Colonic mucosa (tissue), 4 donors: Measurements from ENCODE around the gene IL1RAPL1. TPM values are rescaled to one million over a fixed set of nuclear protein-coding genes. Genes with fewer than 3 reads are reported as not detected.

Experiments
- DNase-seq: peaks from one replicate; pipeline ENCODE4 v3.0.0-alpha.2; 2020
- H3K27ac ChIP-seq: fragments of 200-600 bp; one replicate; pipeline ENCODE4 v1.8.0; 2021
- H3K27me3 ChIP-seq: fragments of 200-600 bp; one replicate; pipeline ENCODE4 v1.8.0; 2021
- H3K36me3 ChIP-seq: fragments of 200-600 bp; one replicate; pipeline ENCODE4 v1.8.0; 2021
- H3K4me1 ChIP-seq: fragments of 200-600 bp; one replicate; pipeline ENCODE4 v1.8.0; 2021; ENCODE audit warnings: mild to moderate bottlenecking
- H3K4me3 ChIP-seq: fragments of 200-600 bp; one replicate; pipeline ENCODE4 v1.8.0; 2021
- H3K9ac ChIP-seq, 2 donors: one replicate each; pipeline ENCODE4 v1.7.0; 2013; ENCODE audit warnings: control low read depth in 2 of 2, low read depth in 2 of 2, low read length in 2 of 2
- H3K9me3 ChIP-seq: fragments of 200-600 bp; one replicate; pipeline ENCODE4 v1.8.0; 2021
- CTCF ChIP-seq: fragments of 200-600 bp; IDR thresholded peaks from one replicate; pipeline ENCODE4 v1.8.0; 2022; ENCODE audit warnings: antibody characterized with exemption, mild to moderate bottlenecking
- intact Hi-C: fragments of 100-400 bp; cut with DNase I; formaldehyde crosslinking; loops from one replicate; pipeline ENCODE4 v1.14.1; 2022
- total RNA-seq, 2 donors: library from RNA; stranded (reverse); fragmentation: NEBNext Ultra II Directional in 1 of 2; extraction: Animal tissue kit (Norgen Biotek cat#: 25700) in 1 of 2; gene quantifications; one replicate each; pipeline ENCODE4 v1.2.1, GENCODE V29; 2021
- donor health status: healthy.
- donor health status: DM: no; HTN: no; CAD: no.
- donor health status: DM: no; HTN: no; CAD: no.

The IL1RAPL1 gene
- total RNA-seq, 2 donors from 2014 or later, result 0.10 to 0.24 TPM

GRCh38 chrX:28988246-28988645 is 401.0 kb downstream of the IL1RAPL1 start:
- no peak for DNase-seq
- Histone ChIP-seq H3K9me3 (no peaks in the 10 kb centered on the region), H3K9ac (no peak overlapping the region), H3K4me3 (no peak overlapping the region), H3K4me1 (no peaks in the 10 kb centered on the region), H3K27ac (no peak overlapping the region), H3K27me3 (no peaks in the 10 kb centered on the region), H3K36me3 (no peaks in the 10 kb centered on the region)
- TF ChIP-seq CTCF, result no peak
- intact Hi-C loops, result no loop called here

- DNase-seq, result no peak
- TF ChIP-seq CTCF, result no peak
- Histone ChIP-seq H3K4me1 (no peaks in the 10 kb centered on the region), H3K27me3 (peaks cover 3% of the 10 kb centered on the region), H3K36me3 (no peaks in the 10 kb centered on the region), H3K27ac (no peak overlapping the region), H3K9me3 (no peaks in the 10 kb centered on the region), H3K4me3 (no peak overlapping the region), H3K9ac (no peak overlapping the region)
- intact Hi-C loops, result no loop called here
Measured at GRCh38 chrX:28997706-28998463, 410.6 kb downstream of the IL1RAPL1 start.

GRCh38 chrX:28998609-28999135 is 411.4 kb downstream of the IL1RAPL1 start:
- no peak overlapping the region for H3K4me3 ChIP-seq
- intact Hi-C loops, result no loop called here
- no peak for TF ChIP-seq CTCF
- no peak for DNase-seq
- H3K4me1 ChIP-seq, result no peaks in the 10 kb centered on the region
- H3K27ac ChIP-seq, result no peak overlapping the region
- no peak overlapping the region for H3K9ac ChIP-seq
- no peaks in the 10 kb centered on the region for H3K9me3 ChIP-seq
- H3K36me3 ChIP-seq, result no peaks in the 10 kb centered on the region
- H3K27me3 ChIP-seq, result peaks cover 3% of the 10 kb centered on the region

- intact Hi-C loops, result no loop called here
- Histone ChIP-seq H3K4me3 (no peak overlapping the region), H3K27ac (no peak overlapping the region)
Measured at GRCh38 chrX:29012867-29013266, 425.6 kb downstream of the IL1RAPL1 start.

GRCh38 chrX:29023207-29023606 is 436.0 kb downstream of the IL1RAPL1 start:
- no peak for DNase-seq
- H3K4me3 ChIP-seq, result no peak overlapping the region
- H3K9me3 ChIP-seq, result no peaks in the 10 kb centered on the region
- H3K4me1 ChIP-seq, result no peaks in the 10 kb centered on the region
- no peak overlapping the region for H3K9ac ChIP-seq
- no peak overlapping the region for H3K27ac ChIP-seq
- TF ChIP-seq CTCF, result no peak
- intact Hi-C loops, result no loop called here
- H3K36me3 ChIP-seq, result no peaks in the 10 kb centered on the region
- no peaks in the 10 kb centered on the region for H3K27me3 ChIP-seq

More at GRCh38 chrX:29012867-29013266, 425.6 kb downstream of the IL1RAPL1 start:
- Histone ChIP-seq H3K27me3 (no peaks in the 10 kb centered on the region), H3K9me3 (no peaks in the 10 kb centered on the region), H3K9ac (no peak overlapping the region), H3K4me1 (no peaks in the 10 kb centered on the region), H3K36me3 (no peaks in the 10 kb centered on the region)
- no peak for TF ChIP-seq CTCF
- no peak for DNase-seq
